HG03103 (cell line): Measurements from ENCODE around the gene TUB.

ENCODE experiments used
- ATAC-seq: cut with Tn5 transposase; IDR thresholded peaks from one replicate; pipeline ENCODE4 v1.9.1; 2021; ENCODE audit warnings: low read depth; ENCODE audit not compliant: unreplicated experiment

The TUB gene

DNA sequence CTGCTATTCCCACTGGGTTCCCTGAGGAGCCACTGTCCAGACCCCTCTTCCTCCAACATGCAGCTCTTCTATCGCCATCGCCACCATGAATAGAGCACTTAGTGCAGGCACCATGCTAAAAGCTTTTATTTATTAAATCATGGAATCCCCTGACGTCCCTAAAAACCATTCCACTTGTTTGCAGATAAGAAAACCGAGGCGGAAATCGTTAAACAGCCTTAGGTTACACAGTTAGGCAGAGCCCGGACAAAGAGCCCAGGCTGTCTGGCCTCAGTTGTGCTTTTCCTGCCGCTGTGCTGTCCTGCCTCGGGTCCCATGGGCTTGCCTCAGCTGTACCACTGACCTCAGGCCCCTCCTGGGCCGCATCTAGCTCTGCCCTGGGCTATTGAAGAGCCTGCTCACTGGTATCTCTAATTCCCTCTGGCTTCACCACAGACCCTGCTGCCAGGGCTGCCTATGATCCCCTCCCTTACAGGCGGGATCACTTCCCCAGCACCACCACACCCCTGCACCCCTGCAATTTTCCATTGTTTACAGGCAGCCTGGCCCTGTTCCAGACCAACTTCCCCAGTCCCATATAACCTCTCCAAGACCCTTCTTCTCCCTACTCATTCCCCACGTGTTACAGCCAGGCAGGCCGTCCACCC is 13.0 kb upstream of the TUB start:
- ATAC-seq = no peak

DNA sequence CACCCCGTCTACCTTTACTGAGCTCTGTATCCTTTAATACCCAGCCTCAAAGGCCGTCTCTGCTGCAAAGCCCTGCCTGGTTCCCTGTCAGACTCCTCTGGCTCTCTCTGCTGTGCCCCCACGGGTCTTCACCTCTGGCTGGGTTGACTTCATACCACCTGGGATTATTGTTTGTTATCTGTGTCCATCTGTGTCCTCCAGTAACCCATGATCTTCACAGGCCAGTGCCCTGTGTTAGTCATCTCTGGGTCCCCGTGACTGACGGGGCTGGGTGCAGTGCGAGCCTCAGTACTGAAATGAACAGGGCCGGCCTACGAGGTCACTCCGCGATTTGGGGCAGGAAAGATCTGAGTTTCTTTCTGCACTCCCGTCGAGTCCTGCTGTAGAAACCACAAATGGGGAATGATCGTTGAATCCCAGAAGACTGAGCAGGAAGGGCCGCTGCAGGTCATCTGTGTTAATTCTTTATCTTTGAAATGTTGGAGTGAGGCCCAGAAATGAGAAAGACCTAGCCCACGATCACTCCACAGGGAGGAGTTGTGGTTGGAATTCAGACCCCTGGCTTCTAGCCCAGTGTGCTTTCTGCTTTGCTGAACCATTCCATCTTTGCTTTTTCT is 12.3 kb upstream of the TUB start:
- no peak for ATAC-seq

DNA sequence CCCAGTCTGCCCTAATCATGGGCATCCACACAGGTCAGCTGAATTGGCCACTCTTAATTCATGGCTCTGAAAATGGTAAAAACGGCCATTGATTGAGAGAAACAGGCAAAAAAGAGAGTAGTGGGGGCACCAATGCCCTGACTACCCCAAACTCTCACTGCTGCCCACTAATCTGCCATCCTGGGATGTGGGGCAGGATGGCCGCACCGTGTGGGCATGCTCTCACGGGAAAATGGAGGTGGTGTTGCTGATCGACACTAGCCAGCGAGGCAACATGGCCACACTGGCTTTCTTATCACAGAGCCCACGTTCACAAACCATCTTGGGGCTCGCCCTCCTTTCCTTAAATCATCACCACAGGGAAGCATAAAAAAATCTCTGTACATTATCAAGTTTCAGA is 11.2 kb upstream of the TUB start:
- no peak for ATAC-seq

DNA sequence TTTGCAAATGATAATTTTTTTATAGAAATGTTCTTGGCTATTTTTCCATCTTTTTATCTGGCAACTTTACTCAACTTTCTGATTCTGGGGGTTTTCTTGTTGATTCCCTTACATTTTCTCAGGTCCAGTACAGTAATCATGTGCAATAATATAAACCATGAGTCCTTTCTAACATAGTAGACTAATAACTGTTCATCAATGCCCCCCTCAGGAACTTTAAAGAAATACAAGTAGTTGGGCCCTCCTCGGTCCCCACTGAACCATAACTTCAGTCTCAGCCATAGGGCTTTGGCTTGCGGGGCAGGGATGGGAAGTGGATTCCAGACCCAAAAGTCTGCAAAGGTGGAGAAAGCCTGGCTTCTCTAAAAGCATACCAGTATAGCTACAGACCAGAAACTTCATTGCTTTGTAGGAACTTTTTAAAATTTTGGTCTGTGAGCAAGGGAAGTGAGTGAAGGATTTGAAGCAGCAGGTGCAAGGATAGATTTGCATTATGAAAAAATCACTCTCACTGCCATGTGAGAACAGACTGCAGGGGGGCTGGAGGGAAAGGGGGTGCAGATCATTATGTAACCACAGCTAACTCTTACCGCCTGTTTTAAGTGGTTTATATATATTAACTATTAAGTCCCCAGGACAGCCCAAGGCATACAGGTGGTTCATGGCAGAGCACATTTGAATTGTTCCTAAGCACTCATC is 10.4 kb upstream of the TUB start:
- no peak for ATAC-seq

DNA sequence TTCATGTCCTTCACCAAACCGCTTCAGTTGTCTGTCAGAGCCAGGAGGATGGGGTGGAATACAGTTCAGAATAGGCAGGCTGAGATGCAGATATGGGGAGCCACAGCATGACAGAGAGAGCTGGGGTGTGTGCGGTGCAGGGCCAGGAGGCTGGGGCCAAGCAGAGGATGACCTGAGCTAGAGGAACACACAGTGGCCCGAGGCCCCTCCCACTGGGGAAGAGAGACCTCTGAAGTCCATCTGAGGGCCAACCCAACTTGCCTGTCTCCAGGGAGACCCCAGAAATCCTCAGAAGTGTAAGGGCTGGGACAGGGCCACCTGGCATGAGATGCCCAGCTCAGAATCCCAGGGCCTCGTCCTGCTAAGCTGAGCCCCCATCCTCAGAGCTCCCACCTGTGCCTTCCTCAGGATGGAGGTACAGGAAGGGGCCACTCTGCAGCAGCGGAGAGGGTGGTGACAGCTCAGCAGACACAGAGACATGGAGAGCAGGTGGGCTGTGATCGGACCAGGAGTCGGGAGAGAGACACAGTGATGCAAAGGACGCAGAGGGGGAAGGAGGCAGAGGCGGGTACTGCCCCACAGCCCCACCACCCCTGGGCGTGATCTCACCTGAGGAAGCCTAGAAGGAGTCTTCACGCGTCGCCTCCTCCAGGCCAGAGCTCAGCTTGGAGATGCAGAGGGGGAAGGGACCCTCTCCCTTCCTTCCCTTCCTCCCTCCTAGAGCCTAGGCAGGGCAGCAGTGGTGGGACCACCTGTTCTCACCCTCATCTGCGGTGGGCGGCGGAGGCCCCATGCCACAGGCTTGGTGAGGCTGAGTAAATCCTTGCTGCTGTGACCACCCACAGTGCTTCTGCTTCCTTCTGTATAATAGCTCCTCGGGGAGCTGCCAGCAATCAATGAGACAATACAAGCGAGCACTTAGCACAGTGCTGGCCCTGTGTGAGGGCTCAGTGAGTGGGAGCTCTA is 9.1 kb upstream of the TUB start:
- no peak for ATAC-seq

DNA sequence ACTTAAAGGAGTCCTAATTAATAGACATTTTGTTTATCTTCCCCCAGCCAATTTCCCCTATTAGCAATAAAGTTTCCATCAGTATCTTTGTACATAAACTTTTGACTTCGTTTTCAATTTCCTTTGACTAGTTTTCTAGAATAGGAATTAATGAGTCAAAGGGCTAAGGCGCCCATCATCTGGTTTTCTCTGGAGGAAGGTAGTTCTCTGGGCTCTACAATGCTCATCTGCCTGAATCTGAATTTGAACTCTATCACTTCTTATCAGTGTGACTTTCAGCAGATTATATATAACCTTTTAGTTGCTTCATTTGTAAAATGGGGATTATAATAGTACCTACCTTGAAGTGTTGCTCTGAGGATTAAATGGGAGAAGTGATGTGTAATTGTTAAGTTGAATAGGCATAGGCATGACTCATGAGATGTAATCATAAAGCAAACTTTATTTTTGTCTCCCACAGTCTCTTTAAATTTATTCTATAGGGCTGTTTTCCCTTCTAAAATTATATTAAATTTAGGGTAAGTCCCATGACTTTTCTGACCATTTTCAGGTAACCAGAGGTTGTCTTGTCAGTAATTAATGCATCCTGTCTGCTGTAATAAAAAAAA is 5.8 kb upstream of the TUB start:
- ATAC-seq = no peak

DNA sequence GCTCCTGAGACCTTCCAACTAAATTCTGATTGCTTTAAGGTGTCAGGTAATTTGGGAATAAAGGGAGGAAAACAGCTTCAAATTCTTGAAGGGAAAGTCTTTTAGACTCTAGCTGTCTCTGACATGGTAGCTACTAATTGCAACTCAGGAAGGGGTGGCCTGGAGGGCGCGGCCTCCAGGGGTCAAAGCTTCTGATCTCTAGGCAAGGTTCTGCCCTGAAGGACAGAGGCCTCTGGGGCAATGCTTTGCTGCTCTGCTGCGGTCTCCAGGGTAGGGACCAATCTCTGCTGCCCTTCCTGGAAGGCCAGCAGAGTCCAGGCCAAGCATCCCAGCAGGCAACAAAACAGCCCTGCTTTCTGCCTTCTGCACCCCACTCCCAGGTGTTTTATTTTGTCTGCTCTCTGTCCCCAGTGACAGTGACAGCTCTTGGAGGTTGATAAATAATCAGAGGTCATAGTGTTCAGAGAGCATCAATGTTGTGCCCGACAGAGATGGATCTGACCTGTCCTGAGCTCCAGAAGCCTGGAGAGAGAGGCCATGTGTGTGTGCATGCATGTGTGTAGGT is 1.8 kb upstream of the TUB start:
- no peak for ATAC-seq

DNA sequence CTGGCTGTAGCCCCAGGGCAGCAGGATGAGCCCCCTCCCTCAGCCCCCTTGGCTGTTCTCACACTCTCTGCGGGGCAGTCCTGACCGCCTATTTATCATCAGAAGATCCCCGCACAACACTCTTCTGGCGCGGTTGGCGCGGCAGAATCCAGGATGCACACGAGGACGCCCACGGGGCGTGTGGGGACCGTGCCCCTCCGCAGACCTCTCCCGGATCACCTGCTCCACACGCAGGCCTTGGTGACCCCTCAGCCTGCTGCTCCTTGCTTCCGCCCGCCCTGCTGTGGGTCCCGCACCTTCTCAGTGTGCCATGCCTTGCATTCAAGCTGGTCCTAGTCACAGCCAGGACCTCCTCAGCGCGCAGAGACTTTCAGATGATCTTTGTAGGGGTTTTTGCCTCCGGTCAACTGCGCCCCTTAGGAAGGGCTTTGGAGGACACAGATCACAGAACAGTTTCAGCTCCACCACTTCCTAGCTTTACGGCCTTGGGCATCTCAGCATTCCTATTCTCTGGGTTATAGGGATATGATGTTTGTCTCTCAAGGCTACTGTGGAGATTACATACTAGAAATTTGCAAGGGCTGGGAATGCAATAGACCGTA is 841 bp upstream of the TUB start:
- ATAC-seq = no peak

DNA sequence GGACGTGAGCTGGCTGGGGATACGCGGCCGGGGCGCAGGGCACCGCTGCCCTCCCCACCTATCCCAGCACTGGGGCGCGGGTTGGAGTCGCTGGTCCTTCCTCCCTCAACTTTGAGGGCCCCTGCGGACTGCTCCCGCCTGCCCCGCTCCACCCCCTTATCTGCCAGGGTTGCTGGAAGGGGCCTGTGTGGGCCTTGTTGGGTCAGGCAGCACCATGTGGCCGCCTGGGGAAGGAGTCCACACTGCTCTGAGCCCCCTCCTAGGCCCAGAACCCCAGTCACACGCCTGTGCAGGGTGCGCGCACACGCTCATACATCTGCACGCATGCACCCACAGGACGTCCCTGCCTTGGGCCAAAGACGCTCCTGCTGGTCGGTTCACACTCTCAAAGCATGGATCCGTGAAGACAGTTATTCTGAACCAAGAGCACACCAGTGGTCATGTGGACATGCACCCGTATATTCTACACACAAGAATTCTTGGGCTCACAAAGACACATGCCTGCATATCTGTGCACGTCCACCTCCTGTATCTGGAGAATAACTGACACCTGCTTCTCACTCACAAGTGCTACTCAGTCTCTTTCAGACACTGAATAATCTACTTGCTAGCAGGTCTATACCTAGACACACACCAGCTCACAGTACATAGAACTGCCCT is 710 bp downstream of the TUB start:
- no peak for ATAC-seq

DNA sequence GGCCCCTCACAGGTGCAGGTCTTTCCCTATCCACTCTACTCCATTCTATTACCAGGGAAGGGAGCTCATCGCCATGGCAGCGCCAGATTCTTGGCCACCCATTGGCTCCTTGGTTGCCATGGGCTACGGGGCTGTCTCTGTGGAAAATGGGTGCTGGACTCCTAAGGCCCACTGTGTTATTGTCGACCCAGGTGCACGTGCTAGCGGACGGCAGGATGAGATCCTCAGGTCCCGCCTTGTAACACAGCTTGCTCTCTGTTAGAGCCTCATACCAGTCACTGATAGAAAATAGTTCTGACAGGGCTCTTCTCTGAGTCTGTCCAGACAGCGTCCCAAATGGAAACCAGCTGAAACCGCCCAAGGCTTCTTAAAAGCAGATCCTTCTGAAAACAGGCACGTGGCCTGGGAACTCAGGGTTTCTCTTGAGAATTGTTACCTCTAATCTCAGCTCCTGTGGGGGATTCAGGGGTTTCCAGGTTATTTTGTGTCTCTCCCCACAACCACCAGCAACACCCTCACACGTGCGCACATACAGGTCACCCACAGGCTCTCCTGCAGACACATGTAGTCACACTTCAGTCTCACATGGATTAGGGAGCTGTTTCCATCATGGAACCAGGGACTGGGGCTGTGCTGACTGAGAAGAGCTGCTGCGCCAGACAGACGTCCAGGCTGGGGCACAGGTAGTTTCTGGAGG is 1.5 kb downstream of the TUB start:
- no peak for ATAC-seq

DNA sequence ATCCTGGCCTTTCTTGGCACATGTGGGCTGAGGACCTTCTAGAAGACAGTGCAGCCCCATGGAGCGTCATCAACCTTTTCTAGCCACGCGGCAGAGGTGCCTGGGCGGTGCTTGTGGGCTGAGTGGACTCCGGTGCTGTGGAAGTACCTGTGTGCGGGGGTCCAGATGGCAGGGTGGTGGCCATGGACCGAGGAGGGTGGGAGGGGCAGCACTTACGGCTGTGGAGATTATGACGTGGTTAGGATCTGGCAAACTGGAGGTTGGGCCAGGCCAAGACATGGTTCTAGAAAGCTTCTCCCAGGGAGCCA is 2.0 kb downstream of the TUB start:
- ATAC-seq = no peak

DNA sequence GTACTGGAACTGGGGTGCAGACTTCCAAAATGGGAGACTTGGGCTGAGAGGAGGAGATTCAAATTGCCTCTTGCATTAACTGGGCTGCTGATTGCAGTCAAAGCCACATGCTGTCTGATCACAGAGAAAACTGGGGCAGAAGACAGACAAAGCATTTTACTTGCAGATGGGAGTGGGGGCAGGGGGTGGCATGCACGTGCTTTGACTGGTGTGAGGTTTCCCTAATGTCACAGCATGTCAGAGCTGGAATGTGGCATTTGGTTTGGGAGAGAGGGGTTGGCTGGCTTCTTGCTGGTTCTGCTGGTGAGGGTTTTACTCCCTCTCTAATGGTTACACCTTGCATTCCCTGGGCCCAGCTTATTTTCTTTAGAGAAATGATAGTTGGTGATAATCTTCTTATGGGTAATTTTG is 2.9 kb downstream of the TUB start:
- no peak for ATAC-seq

DNA sequence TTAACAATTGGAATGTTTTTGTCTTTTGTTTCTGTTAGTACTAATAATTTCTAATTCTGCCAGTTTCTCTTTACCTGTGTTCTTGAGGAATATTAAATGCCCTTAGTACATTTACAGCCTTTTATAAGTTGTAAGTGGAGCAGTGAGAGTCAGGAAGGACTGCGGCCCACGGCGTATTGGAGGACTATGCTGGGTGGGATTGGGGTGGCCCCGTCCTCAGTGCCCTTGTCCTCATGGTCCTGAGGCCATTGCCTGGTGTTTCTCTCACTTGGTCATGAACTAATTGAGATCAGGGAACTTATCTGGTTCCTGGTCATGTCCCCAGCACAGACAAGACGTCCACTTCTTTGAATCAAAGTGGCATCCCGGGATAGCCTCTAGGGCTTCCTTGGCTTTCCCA is 3.3 kb downstream of the TUB start:
- no peak for ATAC-seq

DNA sequence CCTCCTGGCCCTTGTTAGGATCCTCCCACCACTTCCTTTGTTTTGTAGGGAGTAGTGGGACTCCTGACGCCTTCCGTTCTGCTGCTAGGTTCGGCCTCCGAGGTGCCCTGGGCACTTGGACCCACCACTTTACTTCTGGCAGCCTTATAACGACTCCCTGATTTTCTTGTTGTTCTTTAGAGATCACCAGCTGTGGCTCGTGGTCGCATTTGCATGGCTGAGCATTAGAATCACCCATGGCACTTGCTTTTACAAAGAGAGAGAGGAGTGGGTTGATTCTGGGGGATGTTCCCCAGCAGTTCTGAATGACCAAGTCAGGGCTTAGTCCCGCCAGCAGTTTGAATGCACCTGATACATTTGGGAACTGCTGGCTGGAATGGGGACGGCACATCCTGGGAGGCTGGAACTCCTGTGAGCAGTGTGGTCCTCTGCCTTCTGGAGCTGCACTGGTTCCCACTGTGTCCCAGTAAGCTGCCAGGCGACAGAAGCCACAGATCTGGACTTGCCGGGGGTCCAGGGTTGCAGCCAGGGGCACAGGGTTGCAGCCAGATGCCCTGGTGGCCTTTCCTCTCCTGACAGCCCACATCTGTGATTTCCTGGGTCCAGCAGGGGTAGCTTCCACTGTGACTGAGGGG is 4.1 kb downstream of the TUB start:
- no peak for ATAC-seq

DNA sequence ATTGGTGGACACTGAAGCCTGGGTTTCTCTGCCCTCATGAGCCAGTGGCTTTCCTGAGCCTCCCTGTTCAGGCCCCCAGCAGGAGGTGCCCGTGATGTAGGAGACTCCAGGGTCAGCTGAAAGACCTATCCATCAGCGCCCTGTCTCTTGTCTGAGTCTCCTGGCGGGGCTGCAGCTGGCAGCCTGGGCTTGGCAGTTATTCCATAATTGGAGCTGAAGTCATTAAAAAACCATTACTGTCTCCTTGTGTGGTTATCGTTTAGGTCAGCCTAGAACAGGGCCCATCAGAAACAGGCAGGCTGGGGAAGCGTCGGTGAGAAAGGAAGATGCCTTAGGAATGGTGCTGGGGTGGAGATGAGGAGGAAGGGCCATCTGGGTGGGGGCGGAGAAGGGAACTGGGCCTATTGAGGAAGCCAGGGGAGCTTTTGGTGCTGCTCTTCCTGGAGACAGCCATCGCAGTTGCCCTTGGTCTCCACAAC is 5.0 kb downstream of the TUB start:
- no peak for ATAC-seq

DNA sequence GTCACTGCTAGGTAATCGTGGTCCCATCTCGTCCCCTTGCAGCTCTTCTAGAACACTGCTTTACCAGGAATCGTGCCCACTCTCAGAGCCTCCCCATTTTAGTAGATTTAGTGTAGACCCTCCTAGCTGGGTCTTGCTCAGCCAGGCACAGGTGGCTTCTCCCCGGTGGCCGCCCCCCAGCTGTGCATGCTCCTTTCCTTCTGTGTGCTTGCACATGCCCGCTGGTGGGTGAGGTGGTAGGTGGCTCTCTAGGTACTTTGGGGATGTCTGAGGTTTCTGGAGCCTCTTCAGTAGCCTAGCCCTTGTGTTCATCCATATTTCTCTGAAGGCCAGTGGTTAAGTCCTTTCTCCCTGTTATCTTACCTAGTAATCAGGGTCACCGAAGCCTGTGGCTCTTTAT is 5.6 kb downstream of the TUB start:
- no peak for ATAC-seq

DNA sequence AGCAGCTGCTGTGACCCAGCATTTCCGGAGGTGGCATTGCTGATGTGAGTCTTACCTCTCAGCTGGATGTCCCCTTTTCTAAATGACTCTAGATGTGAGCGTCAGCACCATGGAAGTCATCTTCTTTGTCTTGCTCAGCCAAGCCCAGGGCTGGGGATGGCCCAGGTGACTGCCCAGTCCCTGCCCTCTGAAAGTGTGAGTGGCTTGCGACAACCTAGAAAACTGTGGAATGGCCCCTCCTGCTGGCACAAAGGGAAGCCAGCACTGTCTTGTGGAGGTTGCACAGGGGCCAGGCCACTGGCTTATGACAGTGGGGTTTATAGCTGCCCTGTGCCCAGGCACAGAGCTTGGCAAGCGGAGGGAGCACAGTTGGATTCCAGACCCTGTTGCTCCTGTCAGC is 6.2 kb downstream of the TUB start:
- ATAC-seq = no peak

DNA sequence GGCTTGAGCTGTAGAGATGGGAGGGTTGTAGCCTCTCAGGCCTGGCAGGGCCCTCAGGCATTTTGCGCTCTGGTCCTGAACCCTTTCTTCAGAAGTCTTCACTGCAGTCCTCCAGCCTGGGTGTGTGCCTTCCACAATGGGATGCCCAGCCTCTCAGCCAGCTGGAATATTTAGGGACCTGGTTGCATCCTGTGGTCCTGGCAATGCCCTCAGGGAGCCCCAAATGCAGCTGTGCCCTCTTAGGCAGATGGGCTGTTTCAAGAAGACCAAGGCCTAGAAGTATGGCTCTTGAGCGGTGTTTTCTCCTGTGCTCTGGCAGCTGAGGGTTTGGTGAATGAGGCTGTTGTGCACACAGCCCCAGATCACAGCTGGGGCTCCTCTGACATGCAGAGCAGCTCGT is 6.7 kb downstream of the TUB start:
- no peak for ATAC-seq
